ENCODE results near the gene NSMCE1. TPM values are rescaled to one million over a fixed set of nuclear protein-coding genes. Genes with fewer than 3 reads are reported as not detected.

The NSMCE1 gene
- total RNA-seq, 1 experiment from 2014 or later = 45.7 TPM

GRCh38 chr16:27235938-27236245 is 32.7 kb downstream of the NSMCE1 start:
- Histone ChIP-seq H3K4me3 (ENCODE audit: low read depth, low read length, poor library complexity, severe bottlenecking) (no peak overlapping the region), H3K36me3 (ENCODE audit: insufficient read depth, low read length, poor library complexity, severe bottlenecking) (no peaks in the 10 kb centered on the region), H3K4me1 (ENCODE audit: insufficient read depth, low read length, poor library complexity, severe bottlenecking) (peaks cover 21% of the 10 kb centered on the region), H3K27ac (ENCODE audit: low read depth, low read length, poor library complexity, severe bottlenecking) (peak overlapping the region; percentile 32), H3K9me3 (ENCODE audit: low read depth, low read length, poor library complexity, severe bottlenecking) (no peaks in the 10 kb centered on the region), H3K27me3 (replicated peaks; ENCODE audit: insufficient read depth, low read depth, low read length, poor library complexity) (no peaks in the 10 kb centered on the region)
- intact Hi-C loops (cut with micrococcal nuclease; ENCODE audit: unreplicated experiment) = no loop called here
- POLR2A ChIA-PET (ENCODE audit: low non-redundant PET) = no interaction called here
- TF ChIP-seq EZH2 (IDR thresholded peaks at IDR 0.05; ENCODE audit: borderline replicate concordance, low read depth, low read length, poor library complexity, severe bottlenecking) (no peak), CTCF (conservative IDR thresholded peaks at IDR 0.05; ENCODE audit: low read depth, low read length) (no peak)
- CTCF ChIA-PET = interaction anchor here (2.2 kb wide), 1 partner anchor 132 kb away, joined by 39 read pairs; no protein-coding TSS in a partner anchor
- no peak for DNase-seq (ENCODE audit: low spot score)
- BruUV-seq (replicated peaks) = no TSS peak

- BruUV-seq (replicated peaks) = no TSS peak
- Histone ChIP-seq H3K9me3 (ENCODE audit: low read depth, low read length, poor library complexity, severe bottlenecking) (no peaks in the 10 kb centered on the region), H3K4me3 (ENCODE audit: low read depth, low read length, poor library complexity, severe bottlenecking) (no peak overlapping the region), H3K4me1 (ENCODE audit: insufficient read depth, low read length, poor library complexity, severe bottlenecking) (peaks cover 21% of the 10 kb centered on the region), H3K27ac (ENCODE audit: low read depth, low read length, poor library complexity, severe bottlenecking) (peak overlapping the region; percentile 32), H3K36me3 (ENCODE audit: insufficient read depth, low read length, poor library complexity, severe bottlenecking) (no peaks in the 10 kb centered on the region), H3K27me3 (replicated peaks; ENCODE audit: insufficient read depth, low read depth, low read length, poor library complexity) (no peaks in the 10 kb centered on the region)
- intact Hi-C loops (cut with micrococcal nuclease; ENCODE audit: unreplicated experiment) = no loop called here
- peak; percentile 87 for DNase-seq (ENCODE audit: low spot score)
- TF ChIP-seq CTCF (conservative IDR thresholded peaks at IDR 0.05; ENCODE audit: low read depth, low read length) = peak; percentile 96
- no peak for TF ChIP-seq EZH2 (IDR thresholded peaks at IDR 0.05; ENCODE audit: borderline replicate concordance, low read depth, low read length, poor library complexity, severe bottlenecking)
- POLR2A ChIA-PET (ENCODE audit: low non-redundant PET) = no interaction called here
- CTCF ChIA-PET = interaction anchor here (0.5 to 2.2 kb wide), 5 partner anchors 32 to 140 kb away, joined by 3 to 39 read pairs (median 8); partner anchors contain the start of gene KDM8
Measured at GRCh38 chr16:27235055-27235937, 33.3 kb downstream of the NSMCE1 start.

GRCh38 chr16:27234603-27235002 is 34.0 kb downstream of the NSMCE1 start:
- TF ChIP-seq CTCF (conservative IDR thresholded peaks at IDR 0.05; ENCODE audit: low read depth, low read length) (no peak), EZH2 (IDR thresholded peaks at IDR 0.05; ENCODE audit: borderline replicate concordance, low read depth, low read length, poor library complexity, severe bottlenecking) (no peak)
- BruUV-seq (replicated peaks) = no TSS peak
- H3K4me1 ChIP-seq (ENCODE audit: insufficient read depth, low read length, poor library complexity, severe bottlenecking) = peaks cover 21% of the 10 kb centered on the region
- no peak for DNase-seq (ENCODE audit: low spot score)
- H3K4me3 ChIP-seq (ENCODE audit: low read depth, low read length, poor library complexity, severe bottlenecking) = no peak overlapping the region
- H3K27me3 ChIP-seq (replicated peaks; ENCODE audit: insufficient read depth, low read depth, low read length, poor library complexity) = no peaks in the 10 kb centered on the region
- H3K27ac ChIP-seq (ENCODE audit: low read depth, low read length, poor library complexity, severe bottlenecking) = no peak overlapping the region
- no peaks in the 10 kb centered on the region for H3K36me3 ChIP-seq (ENCODE audit: insufficient read depth, low read length, poor library complexity, severe bottlenecking)
- CTCF ChIA-PET = interaction anchor here (0.5 to 2.2 kb wide), 5 partner anchors 31 to 141 kb away, joined by 3 to 39 read pairs (median 8); partner anchors contain the start of gene KDM8
- H3K9me3 ChIP-seq (ENCODE audit: low read depth, low read length, poor library complexity, severe bottlenecking) = no peaks in the 10 kb centered on the region
- POLR2A ChIA-PET (ENCODE audit: low non-redundant PET) = no interaction called here
- intact Hi-C loops (cut with micrococcal nuclease; ENCODE audit: unreplicated experiment) = loop anchor here (1.0 kb wide), 1 partner anchor 134 kb away; no protein-coding TSS in a partner anchor

All from A673 (cell line).